ENCODE results near the gene ARMC3.

DNA sequence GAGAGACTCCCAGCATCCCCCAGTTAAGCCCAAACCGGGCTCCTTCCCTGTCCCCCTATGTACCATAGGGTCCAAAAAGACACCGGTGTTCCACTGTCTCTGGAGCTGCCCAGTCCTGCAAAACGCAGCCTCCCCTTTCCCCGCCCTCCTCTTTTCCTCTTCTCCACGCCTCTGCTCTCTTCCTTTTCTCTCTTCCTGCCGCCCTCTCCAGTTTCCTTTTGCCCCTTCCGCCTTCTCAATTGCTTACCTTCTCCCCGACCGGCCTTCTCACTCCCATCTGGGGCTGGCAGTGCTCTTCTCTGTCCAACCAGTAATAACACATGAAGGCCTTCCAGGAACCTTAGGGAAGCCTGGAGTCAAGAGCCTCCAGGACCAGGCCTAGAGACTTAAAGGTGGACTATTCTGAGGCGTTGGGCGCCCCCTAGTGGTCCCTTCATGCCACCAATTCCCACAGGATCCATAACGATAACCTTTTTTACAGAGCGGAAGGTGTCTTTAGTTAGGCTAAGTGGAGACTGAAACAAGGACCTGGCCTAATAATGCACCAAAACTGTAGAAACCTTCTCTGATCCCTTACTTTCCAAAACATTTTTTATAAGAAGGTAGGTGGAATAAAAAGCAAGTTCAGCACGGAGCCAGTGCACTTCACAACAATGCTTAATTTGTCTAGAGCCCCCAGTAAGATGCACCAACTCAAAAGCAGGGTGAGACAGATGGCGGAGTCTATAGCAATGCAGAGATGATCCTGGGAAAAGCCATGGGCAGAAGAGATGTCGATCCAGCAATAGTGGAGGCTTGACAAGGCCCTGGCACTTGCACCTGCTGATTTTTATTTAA, 140.3 kb downstream of the ARMC3 start:
- TF ChIP-seq, protein P1, sequence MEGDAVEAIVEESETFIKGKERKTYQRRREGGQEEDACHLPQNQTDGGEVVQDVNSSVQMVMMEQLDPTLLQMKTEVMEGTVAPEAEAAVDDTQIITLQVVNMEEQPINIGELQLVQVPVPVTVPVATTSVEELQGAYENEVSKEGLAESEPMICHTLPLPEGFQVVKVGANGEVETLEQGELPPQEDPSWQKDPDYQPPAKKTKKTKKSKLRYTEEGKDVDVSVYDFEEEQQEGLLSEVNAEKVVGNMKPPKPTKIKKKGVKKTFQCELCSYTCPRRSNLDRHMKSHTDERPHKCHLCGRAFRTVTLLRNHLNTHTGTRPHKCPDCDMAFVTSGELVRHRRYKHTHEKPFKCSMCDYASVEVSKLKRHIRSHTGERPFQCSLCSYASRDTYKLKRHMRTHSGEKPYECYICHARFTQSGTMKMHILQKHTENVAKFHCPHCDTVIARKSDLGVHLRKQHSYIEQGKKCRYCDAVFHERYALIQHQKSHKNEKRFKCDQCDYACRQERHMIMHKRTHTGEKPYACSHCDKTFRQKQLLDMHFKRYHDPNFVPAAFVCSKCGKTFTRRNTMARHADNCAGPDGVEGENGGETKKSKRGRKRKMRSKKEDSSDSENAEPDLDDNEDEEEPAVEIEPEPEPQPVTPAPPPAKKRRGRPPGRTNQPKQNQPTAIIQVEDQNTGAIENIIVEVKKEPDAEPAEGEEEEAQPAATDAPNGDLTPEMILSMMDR (IDR thresholded peaks at IDR 0.05) = peak; percentile 41 to 78 (median 70)
- no peak for TF ChIP-seq POLR2A (IDR thresholded peaks at IDR 0.05)

Data from uterus (tissue), 2 donors.